Measurements from ENCODE around the gene MT1HL1. TPM values are rescaled to one million over a fixed set of nuclear protein-coding genes. Genes with fewer than 3 reads are reported as not detected.

The MT1HL1 gene
- polyA plus RNA-seq, 4 donors: not detected

DNA sequence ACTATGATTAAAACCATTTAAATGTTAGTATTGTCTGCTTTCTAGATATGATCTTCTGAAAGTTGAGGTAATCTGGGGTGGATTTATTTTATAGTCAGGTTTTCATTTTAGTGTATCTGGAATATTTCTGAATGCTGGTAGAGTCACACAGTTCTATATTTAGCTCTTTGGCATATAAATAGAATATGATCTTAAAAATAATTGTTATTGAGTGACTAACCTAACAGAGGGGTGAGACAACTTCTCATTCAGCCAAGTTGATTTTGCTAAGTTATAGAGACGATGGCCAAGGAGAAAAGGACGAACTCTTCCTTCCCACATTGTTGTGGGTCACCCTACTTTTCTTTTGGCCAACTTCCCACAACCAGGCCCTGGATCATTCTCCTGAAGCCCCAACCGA is 7.2 kb upstream of the MT1HL1 start:
- FAIRE-seq (no peak), DNase-seq (no peak)
- 80 to 84% (median 81%) methylated on average over 3 of the region's 3 CpGs for WGBS, 3 donors
- Histone ChIP-seq H3K4me1 (ENCODE audit: control insufficient read depth in 3 of 3, insufficient read depth in 2 of 3, low read depth in 1 of 3, low read length in 2 of 3) (no peaks in the 10 kb centered on the region), H3K36me3 (ENCODE audit: control insufficient read depth in 3 of 3, insufficient read depth in 2 of 3, low read depth in 1 of 3, low read length in 3 of 3) (no peaks in the 10 kb centered on the region), H3K27ac (ENCODE audit: low read depth in 1 of 3, low read length in 2 of 3) (no peak overlapping the region), H3K9me3 (ENCODE audit: control insufficient read depth in 2 of 2, insufficient read depth in 1 of 2, low read depth in 1 of 2, low read length in 1 of 2) (no peaks in the 10 kb centered on the region), H3K27me3 (ENCODE audit: control insufficient read depth in 3 of 3, insufficient read depth in 3 of 3, low read length in 3 of 3) (no peaks in the 10 kb centered on the region), H3K4me3 (ENCODE audit: low read depth in 1 of 3, low read length in 3 of 3) (no peak overlapping the region)

DNA sequence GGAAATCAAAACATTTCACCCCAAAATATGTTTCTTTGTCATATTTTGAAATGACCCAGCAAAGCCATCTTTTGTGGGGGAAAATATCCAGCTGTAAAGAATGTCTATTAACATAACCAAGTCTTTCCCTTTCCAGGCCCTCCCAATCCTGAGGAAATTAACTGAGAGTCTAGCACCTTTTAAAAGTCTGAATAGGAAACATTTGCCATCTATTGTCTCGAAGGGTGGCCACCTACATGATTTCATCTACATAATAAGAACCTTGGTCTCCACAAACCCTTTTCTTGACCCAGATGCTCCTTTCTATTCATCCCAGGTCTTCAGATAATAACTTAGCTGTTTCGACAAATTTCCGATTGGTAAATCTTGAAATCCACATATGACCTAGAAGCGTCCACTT is 5.4 kb upstream of the MT1HL1 start:
- Histone ChIP-seq H3K27ac (ENCODE audit: low read depth in 1 of 3, low read length in 2 of 3) (no peak overlapping the region), H3K4me3 (ENCODE audit: low read depth in 1 of 3, low read length in 3 of 3) (no peak overlapping the region), H3K27me3 (ENCODE audit: control insufficient read depth in 3 of 3, insufficient read depth in 3 of 3, low read length in 3 of 3) (no peaks in the 10 kb centered on the region), H3K36me3 (ENCODE audit: control insufficient read depth in 3 of 3, insufficient read depth in 2 of 3, low read depth in 1 of 3, low read length in 3 of 3) (no peaks in the 10 kb centered on the region), H3K9me3 (ENCODE audit: control insufficient read depth in 2 of 2, insufficient read depth in 1 of 2, low read depth in 1 of 2, low read length in 1 of 2) (no peaks in the 10 kb centered on the region), H3K4me1 (ENCODE audit: control insufficient read depth in 3 of 3, insufficient read depth in 2 of 3, low read depth in 1 of 3, low read length in 2 of 3) (no peaks in the 10 kb centered on the region)
- FAIRE-seq (no peak), DNase-seq (no peak)
- WGBS, 3 donors: 85 to 90% (median 88%) methylated on average over 4 of the region's 4 CpGs

DNA sequence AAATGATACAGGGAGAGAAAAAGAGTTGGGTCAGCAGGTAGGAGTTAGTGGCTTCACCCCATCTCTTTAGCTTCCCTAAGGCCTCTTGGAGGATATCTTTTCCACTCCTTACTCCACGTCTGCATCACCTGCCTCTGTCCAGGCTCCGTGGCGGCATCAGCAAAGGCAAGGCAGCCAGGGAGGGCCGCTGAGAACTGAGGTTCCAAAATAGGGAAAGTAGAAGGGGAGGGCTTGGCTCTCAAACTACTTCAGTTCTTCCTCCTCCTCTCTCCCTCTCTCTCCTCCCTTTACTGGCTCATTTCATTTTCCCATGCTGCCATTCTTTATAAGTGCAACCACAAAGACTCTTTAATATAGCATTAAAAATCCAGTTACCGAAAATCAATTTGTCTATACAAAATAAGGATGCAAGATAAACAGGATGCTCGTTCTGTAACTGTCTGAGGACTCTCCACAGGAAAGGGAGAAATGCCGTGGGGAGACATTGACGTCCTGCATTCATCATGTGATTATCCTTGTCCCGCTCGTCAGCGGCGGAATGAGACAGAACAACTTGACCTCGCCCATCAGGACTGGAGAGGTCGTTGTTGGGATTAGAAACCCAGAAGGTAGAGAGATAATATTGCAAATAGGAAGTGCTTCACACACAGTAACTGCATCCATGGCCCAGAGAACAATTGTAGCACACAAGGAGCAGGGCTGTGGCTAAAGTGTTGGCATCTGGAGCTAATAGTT is 3.1 kb upstream of the MT1HL1 start:
- no peak for DNase-seq
- no peak overlapping the region for H3K27ac ChIP-seq (ENCODE audit: low read depth in 1 of 3, low read length in 2 of 3)
- no peaks in the 10 kb centered on the region for H3K4me1 ChIP-seq (ENCODE audit: control insufficient read depth in 3 of 3, insufficient read depth in 2 of 3, low read depth in 1 of 3, low read length in 2 of 3)
- H3K27me3 ChIP-seq (ENCODE audit: control insufficient read depth in 3 of 3, insufficient read depth in 3 of 3, low read length in 3 of 3): no peaks in the 10 kb centered on the region
- no peak overlapping the region for H3K4me3 ChIP-seq (ENCODE audit: low read depth in 1 of 3, low read length in 3 of 3)
- no peak for FAIRE-seq
- H3K36me3 ChIP-seq (ENCODE audit: control insufficient read depth in 3 of 3, insufficient read depth in 2 of 3, low read depth in 1 of 3, low read length in 3 of 3): no peaks in the 10 kb centered on the region
- no peaks in the 10 kb centered on the region for H3K9me3 ChIP-seq (ENCODE audit: control insufficient read depth in 2 of 2, insufficient read depth in 1 of 2, low read depth in 1 of 2, low read length in 1 of 2)
- WGBS, 3 donors: 66 to 79% (median 76%) methylated on average over 14 of the region's 14 CpGs

DNA sequence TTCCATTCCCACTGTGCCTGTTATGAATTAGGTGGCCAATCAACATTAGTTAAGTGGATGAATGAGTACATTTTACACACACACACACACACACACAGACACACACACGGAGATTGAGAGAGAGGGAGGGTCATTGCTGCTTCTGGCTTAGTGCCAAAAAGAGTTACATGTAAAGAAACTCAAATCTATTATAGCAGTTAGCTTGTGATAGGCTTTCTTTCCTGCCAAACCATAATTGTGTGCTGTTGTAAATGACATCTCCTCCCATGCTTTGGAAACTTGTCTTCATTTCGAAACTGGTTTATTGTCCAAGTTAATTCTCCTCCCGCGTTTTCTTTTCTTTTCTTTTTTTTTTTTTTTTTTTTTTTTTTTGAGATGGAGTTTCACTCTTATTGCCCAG is 1.4 kb upstream of the MT1HL1 start:
- Histone ChIP-seq H3K36me3 (ENCODE audit: control insufficient read depth in 3 of 3, insufficient read depth in 2 of 3, low read depth in 1 of 3, low read length in 3 of 3) (no peaks in the 10 kb centered on the region), H3K4me1 (ENCODE audit: control insufficient read depth in 3 of 3, insufficient read depth in 2 of 3, low read depth in 1 of 3, low read length in 2 of 3) (no peaks in the 10 kb centered on the region), H3K4me3 (ENCODE audit: low read depth in 1 of 3, low read length in 3 of 3) (no peak overlapping the region), H3K9me3 (ENCODE audit: control insufficient read depth in 2 of 2, insufficient read depth in 1 of 2, low read depth in 1 of 2, low read length in 1 of 2) (no peaks in the 10 kb centered on the region), H3K27ac (ENCODE audit: low read depth in 1 of 3, low read length in 2 of 3) (no peak overlapping the region), H3K27me3 (ENCODE audit: control insufficient read depth in 3 of 3, insufficient read depth in 3 of 3, low read length in 3 of 3) (no peaks in the 10 kb centered on the region)
- DNase-seq (no peak), FAIRE-seq (no peak)
- 36 to 58% (median 51%) methylated on average over 4 of the region's 4 CpGs for WGBS, 3 donors

DNA sequence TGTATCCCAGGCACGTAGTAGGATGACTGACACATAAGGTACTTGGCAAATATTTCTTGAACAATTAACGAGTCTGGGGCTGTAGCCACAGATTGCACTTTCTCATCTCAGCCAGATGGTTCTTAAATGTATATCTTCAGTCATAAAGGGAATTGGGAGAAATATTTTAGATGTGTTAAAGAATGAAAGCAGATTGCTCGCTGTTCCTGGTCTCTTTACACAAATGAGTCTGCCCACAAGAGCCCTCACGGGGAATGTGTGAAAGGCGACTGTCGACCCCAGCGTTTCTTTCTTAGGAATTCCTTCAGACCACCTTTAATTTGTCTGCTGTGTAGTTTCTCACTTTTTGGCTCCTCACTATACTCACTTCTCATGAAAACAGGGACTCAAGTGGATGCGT is 725 bp downstream of the MT1HL1 start:
- Histone ChIP-seq H3K9me3 (ENCODE audit: control insufficient read depth in 2 of 2, insufficient read depth in 1 of 2, low read depth in 1 of 2, low read length in 1 of 2) (no peaks in the 10 kb centered on the region), H3K36me3 (ENCODE audit: control insufficient read depth in 3 of 3, insufficient read depth in 2 of 3, low read depth in 1 of 3, low read length in 3 of 3) (no peaks in the 10 kb centered on the region), H3K4me1 (ENCODE audit: control insufficient read depth in 3 of 3, insufficient read depth in 2 of 3, low read depth in 1 of 3, low read length in 2 of 3) (no peaks in the 10 kb centered on the region), H3K4me3 (ENCODE audit: low read depth in 1 of 3, low read length in 3 of 3) (no peak overlapping the region), H3K27me3 (ENCODE audit: control insufficient read depth in 3 of 3, insufficient read depth in 3 of 3, low read length in 3 of 3) (no peaks in the 10 kb centered on the region), H3K27ac (ENCODE audit: low read depth in 1 of 3, low read length in 2 of 3) (no peak overlapping the region)
- WGBS, 3 donors: 76% methylated on average over 8 of the region's 8 CpGs
- FAIRE-seq (no peak), DNase-seq (no peak)

DNA sequence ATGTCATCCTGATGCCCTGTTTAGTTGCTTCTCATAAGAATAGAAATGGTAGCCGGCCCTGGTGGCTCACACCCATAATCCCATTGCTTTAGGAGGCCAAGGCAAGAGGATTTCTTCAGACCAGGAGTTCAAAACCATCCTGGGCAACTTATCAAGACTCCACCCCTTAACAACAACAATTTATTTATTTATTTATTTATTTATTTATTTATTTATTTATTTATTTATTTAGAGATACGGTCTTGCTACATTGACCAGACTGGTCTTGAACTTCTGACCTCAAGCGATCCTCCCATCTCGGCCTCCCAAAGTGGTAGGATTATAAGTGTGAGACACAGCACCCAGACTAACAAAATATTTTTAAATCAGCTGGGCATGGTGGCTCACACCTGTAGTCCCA is 4.0 kb downstream of the MT1HL1 start:
- H3K9me3 ChIP-seq (ENCODE audit: control insufficient read depth in 2 of 2, insufficient read depth in 1 of 2, low read depth in 1 of 2, low read length in 1 of 2): no peaks in the 10 kb centered on the region
- FAIRE-seq (no peak), DNase-seq (no peak)
- no peak overlapping the region for H3K4me3 ChIP-seq (ENCODE audit: low read depth in 1 of 3, low read length in 3 of 3)
- no peaks in the 10 kb centered on the region for H3K4me1 ChIP-seq (ENCODE audit: control insufficient read depth in 3 of 3, insufficient read depth in 2 of 3, low read depth in 1 of 3, low read length in 2 of 3)
- H3K27me3 ChIP-seq (ENCODE audit: control insufficient read depth in 3 of 3, insufficient read depth in 3 of 3, low read length in 3 of 3): no peaks in the 10 kb centered on the region
- no peak overlapping the region for H3K27ac ChIP-seq (ENCODE audit: low read depth in 1 of 3, low read length in 2 of 3)
- WGBS, 3 donors: 85 to 91% (median 89%) methylated on average over 4 of the region's 4 CpGs
- H3K36me3 ChIP-seq (ENCODE audit: control insufficient read depth in 3 of 3, insufficient read depth in 2 of 3, low read depth in 1 of 3, low read length in 3 of 3): no peaks in the 10 kb centered on the region

DNA sequence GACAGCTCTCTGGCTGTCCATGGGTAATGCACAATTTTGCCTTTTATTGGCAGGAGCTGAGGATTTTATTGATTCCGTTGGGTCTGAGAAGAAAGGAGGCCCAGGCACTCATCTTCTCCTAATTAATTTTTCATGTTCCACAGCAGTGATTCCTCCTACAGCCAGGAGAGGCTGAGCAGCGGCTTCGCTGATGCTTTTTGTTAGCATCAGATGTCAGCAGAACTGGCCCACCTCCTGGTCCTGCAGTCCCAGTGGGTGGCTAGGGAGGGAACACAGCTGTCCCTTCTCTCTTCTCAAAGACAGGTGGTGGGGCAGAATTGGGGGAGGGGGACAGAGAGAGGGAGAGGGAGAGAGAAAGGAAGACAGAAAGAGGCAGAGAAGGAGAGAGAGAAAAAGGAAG is 5.7 kb downstream of the MT1HL1 start:
- Histone ChIP-seq H3K4me1 (ENCODE audit: control insufficient read depth in 3 of 3, insufficient read depth in 2 of 3, low read depth in 1 of 3, low read length in 2 of 3) (no peaks in the 10 kb centered on the region), H3K27ac (ENCODE audit: low read depth in 1 of 3, low read length in 2 of 3) (no peak overlapping the region), H3K9me3 (ENCODE audit: control insufficient read depth in 2 of 2, insufficient read depth in 1 of 2, low read depth in 1 of 2, low read length in 1 of 2) (no peaks in the 10 kb centered on the region), H3K27me3 (ENCODE audit: control insufficient read depth in 3 of 3, insufficient read depth in 3 of 3, low read length in 3 of 3) (no peaks in the 10 kb centered on the region), H3K36me3 (ENCODE audit: control insufficient read depth in 3 of 3, insufficient read depth in 2 of 3, low read depth in 1 of 3, low read length in 3 of 3) (no peaks in the 10 kb centered on the region), H3K4me3 (ENCODE audit: low read depth in 1 of 3, low read length in 3 of 3) (no peak overlapping the region)
- no peak for FAIRE-seq
- DNase-seq: no peak
- 69 to 89% (median 70%) methylated on average over 3 of the region's 3 CpGs for WGBS, 3 donors

DNA sequence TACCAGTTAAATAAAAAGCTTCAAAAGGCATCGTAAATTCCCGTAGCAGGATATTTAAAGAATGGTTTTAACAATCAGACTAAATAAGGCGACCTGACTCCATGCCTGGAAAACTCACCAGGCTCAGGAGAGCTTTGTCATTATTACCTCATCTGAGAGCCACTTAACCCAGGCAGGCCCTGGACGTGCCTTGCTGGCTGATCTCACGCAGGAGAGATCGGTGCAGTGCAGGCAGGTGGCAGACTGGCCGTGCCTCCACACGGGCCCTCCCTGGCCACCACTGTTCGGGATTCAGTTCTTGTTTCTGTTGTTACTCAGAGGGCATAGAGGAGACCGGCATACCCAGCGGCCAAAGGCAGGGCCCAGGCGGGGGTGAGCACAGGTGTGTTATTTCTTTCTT is 6.4 kb downstream of the MT1HL1 start:
- FAIRE-seq (no peak), DNase-seq (no peak)
- Histone ChIP-seq H3K27ac (ENCODE audit: low read depth in 1 of 3, low read length in 2 of 3) (no peak overlapping the region), H3K36me3 (ENCODE audit: control insufficient read depth in 3 of 3, insufficient read depth in 2 of 3, low read depth in 1 of 3, low read length in 3 of 3) (no peaks in the 10 kb centered on the region), H3K4me1 (ENCODE audit: control insufficient read depth in 3 of 3, insufficient read depth in 2 of 3, low read depth in 1 of 3, low read length in 2 of 3) (no peaks in the 10 kb centered on the region), H3K9me3 (ENCODE audit: control insufficient read depth in 2 of 2, insufficient read depth in 1 of 2, low read depth in 1 of 2, low read length in 1 of 2) (no peaks in the 10 kb centered on the region), H3K4me3 (ENCODE audit: low read depth in 1 of 3, low read length in 3 of 3) (no peak overlapping the region), H3K27me3 (ENCODE audit: control insufficient read depth in 3 of 3, insufficient read depth in 3 of 3, low read length in 3 of 3) (no peaks in the 10 kb centered on the region)
- whole genome bisulfite sequencing, 3 donors: 66 to 67% (median 67%) methylated on average over 12 of the region's 12 CpGs

DNA sequence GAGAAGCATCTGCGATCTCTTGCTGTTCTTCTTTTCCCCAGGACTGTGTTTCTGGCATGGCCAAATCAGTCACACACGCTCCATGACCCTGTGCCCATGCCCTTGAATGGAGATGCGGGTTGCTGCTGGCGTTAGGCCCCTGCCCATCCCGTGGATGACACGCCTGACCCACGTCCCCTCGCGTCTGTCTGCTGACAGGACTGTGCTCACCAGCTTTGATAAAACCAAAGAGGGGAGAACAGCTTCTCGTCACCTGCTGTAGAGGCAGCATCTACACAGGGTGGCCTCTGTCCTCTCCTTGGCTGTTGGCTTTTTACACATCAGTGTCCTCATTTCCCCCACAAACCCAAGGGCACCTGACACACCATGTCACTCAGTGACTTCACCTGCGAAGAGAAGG is 6.9 kb downstream of the MT1HL1 start:
- DNase-seq: no peak
- H3K4me1 ChIP-seq (ENCODE audit: control insufficient read depth in 3 of 3, insufficient read depth in 2 of 3, low read depth in 1 of 3, low read length in 2 of 3): no peaks in the 10 kb centered on the region
- H3K9me3 ChIP-seq (ENCODE audit: control insufficient read depth in 2 of 2, insufficient read depth in 1 of 2, low read depth in 1 of 2, low read length in 1 of 2): no peaks in the 10 kb centered on the region
- no peak for FAIRE-seq
- H3K4me3 ChIP-seq (ENCODE audit: low read depth in 1 of 3, low read length in 3 of 3): no peak overlapping the region
- H3K27ac ChIP-seq (ENCODE audit: low read depth in 1 of 3, low read length in 2 of 3): no peak overlapping the region
- 74 to 86% (median 77%) methylated on average over 11 of the region's 11 CpGs for WGBS, 3 donors
- no peaks in the 10 kb centered on the region for H3K36me3 ChIP-seq (ENCODE audit: control insufficient read depth in 3 of 3, insufficient read depth in 2 of 3, low read depth in 1 of 3, low read length in 3 of 3)
- H3K27me3 ChIP-seq (ENCODE audit: control insufficient read depth in 3 of 3, insufficient read depth in 3 of 3, low read length in 3 of 3): no peaks in the 10 kb centered on the region
